GM21423 (cell line): Measurements from ENCODE around the gene RIN3.

Source experiments
- ATAC-seq: cut with Tn5 transposase; IDR thresholded peaks from one replicate; pipeline ENCODE4 v1.9.1; 2021; ENCODE audit warnings: mild to moderate bottlenecking, moderate library complexity; ENCODE audit not compliant: unreplicated experiment

Gene RIN3

DNA sequence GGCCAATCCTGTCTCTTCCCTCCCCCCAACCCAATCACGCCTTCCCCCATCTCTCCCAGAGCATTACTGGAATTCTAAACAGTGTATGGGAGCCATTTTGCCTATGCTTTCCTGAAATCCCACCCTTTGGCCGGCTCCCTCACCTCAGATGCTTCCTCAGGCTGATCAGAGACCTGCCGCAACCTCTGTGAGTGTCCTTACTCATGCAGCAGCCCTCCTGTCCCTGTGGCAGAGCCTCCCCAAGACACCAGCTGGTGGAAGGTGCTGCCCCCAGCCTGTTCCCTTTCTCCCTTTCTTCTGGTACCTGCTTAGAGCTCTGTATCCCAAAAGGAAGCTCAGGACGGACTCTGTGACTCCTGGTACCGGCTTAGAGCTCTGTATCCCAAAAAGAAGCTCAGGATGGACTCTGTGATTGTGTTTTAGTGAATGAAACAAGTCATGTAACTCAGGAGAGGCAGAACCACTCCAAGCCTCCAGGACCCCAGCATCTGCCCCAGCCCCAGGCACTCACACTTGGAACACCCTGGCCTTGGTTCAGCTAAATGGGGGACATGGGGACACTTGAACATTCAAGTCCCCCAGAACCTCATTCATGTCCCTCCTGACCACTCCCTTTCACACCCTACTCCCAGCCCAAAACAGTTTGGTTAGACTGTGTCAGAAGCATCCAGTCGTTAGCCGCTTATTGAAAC lies 29.3 kb upstream of the RIN3 start:
- no peak for ATAC-seq

DNA sequence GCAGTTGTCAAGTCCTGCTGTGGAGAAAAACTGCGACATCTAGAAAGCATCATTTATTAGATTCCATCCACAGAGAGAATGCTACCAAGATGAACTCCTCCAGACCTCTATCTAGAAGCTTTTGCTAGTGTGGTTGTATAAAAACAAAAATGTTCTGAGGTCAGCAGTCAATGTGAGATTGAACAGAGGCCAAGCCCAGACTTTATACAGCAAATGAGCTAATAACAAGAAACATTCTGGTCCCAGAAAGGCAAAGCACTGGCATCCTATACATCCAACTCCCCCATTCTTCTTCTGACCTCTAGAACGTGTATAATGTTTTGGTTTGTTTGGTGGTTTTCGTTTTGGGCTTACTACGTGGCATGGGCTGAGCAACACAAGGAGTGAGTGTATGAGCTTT lies 26.7 kb upstream of the RIN3 start:
- no peak for ATAC-seq

DNA sequence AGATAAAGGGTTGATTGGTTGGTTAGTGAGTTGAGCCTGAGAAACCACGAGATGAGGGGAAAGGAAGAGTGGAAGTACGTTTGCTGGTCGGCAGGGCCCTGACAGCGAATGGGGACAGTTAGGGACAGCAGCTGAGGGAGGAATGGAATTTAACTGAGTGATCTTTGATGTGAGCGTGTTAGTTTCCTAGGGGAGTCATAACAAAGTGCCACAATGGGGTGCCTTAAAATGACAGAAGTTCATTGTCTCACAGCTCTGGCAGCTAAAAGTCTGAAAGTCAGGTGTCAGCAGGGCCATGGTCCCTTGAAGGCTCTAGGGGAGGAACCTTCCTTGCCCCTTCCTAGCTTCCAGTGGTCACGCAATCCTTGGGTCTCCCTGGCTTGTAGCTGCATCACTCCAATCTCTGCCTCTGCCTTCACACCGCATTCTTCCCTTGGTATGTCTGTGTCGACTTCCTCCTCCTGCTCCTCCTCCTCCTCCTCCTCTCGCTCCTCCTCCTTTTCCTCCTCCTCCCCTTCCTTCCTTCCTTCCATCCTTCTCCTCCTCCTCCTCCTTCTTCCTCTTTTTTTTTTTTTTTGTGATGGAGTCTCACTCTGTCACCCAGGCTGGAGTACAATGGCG lies 26.0 kb upstream of the RIN3 start:
- no peak for ATAC-seq

DNA sequence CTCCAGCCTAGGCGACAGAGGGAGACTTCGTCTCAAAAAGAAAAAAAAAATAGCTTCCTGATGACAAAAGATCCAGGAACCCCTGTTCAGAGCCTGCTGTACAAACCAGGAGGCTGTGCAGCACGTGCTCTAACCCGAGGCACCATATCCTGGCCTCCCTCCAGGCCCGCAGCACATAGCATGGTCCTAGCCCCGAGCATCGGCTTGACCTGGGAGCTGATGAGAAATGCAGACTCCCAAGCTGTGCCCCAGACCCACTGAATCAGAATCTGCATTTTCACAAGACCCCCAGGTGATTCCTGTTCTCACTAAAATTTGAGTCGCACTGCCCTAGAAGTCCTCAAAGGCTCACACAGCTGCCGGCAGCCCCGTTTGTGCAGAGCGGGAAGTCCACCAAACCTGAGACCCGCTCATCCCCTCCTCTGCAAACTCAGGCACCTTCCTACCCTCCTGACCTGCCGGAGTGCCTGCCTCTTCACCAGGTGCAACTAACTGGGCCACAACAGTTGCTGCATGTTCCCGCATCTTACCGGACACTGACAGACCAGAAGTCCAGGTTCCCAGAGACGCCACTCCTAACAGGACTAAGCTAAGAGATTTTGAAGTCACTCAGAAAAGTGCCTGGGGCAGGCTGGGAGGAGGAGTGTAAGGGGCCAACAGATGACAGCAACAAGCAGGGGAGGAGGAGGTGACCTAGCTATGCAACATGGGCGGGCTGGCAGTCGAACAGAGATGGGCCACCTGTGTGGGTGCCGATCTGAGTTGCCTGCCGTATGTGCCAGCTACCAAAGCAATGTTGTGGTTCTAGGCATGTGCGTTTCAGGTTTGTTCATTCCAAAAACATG lies 24.0 kb upstream of the RIN3 start:
- ATAC-seq, result no peak

DNA sequence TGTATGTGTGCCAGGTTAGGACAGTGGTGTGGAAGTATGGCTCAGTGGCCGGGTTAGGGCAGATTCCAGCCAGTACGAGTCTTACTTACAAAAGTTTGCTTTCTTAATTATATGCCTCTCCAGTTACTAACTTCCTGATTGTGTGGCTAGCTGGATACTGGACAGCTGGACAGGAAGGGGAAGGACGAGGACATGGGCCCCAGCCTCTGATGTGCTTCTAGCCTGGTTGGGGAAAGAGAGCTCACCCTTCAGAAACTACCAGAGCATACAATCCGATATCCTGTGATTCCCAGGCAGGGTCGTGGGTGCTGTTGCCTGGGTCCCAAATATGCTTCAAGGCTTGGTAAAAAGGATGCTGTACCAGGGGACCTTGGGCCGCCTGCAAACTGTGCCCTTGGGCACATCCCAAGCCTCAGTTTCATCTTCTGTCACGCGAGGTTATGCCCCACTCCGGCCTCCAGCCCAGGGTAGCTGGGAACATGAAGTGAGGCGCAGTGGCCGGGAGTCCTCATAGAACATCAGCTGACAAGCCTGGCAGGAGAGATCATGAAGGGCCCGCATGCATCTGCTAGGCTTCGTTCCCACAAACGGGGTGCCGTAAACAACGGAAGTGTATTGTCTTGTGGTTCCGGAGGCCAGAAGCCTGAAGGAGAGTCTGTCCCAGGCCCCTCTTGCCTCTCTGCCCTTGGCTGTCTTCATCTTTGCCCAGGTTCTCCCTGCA lies 23.2 kb upstream of the RIN3 start:
- ATAC-seq, result no peak

DNA sequence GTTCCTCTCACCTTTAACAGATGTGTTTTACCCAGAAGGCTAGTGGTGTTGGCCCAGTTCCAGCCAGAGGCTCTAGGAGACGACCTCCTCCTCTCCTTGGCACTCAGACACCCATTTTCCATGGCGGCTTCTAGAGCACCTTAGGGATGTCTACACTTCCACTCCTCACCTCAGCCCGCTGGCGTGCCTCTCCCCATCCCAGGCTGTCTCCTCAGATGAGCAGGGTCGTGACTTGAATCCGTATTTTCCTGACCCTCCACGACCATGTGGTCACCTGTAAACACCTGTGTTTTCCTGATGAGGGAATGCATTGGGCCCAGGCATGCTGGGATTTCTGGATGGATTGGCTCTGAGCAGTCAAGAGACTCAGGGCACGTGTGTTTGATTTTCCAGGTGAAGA lies 21.8 kb upstream of the RIN3 start:
- ATAC-seq, result no peak

DNA sequence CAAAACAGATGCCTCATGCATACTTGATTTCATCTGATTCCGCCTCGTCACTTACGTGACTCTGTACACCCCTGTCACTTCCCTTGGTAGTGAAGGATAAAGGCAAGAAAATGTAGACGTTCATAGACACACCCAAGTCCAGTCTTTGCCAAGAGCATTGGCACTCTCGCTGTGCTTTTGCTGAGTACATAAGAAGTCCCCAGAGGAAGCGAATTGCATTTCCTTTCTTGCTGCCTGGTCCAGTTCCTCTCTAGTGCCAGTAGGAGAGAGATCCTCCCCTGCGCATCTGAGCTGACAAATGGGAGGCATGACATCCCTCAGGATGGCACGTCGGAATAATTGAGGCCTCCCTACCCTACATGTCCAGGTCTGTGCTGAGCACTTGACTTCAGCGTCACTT lies 21.3 kb upstream of the RIN3 start:
- no peak for ATAC-seq

DNA sequence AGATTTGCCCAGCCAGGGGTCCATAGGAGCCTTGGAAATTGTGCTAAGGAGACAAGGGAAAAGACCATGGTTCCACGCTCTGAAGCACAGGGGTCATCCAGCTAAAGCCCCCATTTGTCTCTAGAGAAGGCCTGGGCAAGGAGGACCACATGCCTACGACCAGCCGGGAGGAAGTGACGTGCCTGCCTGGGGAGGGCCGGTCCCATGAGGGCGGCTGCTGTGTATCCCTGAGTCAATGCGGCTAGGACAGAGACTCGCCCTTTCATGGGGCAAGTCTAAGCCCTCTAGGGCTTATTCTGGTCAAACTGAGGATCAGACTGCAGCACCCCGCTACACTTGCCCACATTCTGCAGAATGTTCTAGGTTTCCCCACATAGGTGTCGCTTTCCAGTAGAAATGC lies 20.6 kb upstream of the RIN3 start:
- no peak for ATAC-seq

DNA sequence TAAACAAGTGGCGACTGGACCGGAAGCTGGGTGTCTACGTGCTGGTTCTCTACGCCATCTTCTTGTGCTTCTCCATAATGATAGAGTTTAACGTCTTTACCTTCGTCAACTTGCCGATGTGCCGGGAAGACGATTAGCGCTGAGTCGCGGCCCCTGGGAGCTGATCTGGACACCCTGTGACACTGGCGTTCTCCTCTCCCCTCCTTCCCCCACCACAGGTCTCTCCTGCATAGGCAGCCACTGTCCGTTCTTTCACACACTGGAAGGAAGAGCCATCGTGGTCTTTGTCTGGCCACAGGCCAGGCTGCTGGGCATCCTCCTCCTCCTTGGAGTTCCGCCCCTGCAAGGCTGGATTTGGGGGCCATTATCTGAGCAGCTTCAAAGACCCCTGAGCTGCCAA lies 20.1 kb upstream of the RIN3 start:
- ATAC-seq, result no peak

DNA sequence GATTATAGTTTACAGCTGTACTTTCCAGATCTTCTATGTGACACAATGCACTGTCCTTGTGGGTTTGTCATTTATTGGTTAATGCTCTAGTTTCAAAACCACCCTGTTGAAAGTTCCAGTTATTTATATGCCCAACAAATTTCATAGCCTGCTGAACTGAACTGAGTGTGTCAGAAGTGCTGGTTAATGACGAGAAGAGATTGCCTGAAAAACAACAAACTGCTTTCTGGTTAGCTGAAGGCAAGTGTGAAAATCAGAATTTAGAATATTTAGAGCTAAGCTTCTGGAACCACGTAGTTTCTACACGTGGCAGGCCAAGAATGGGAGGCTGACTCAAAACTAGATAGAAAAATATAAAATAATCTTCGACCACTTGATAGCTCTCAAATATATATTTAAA lies 19.1 kb upstream of the RIN3 start:
- ATAC-seq, result no peak

DNA sequence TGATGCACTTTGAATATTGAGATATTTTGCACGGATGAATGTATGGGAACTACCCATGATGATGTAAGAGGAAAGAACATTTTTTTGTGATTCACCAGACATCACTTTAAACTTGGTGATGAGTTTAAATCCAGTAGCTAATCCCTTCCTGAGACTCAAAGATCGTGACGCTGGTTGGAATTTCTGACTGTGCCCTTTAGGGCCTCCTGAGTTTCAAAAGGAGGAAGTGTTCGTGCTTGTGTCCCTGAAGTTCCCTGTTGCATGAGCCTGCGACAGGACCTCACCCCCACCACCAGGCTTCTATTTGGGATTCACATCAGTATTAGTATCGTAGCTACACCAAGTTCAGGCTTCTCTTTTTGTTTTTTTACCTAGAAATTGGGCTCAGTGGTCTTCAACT lies 18.6 kb upstream of the RIN3 start:
- no peak for ATAC-seq

DNA sequence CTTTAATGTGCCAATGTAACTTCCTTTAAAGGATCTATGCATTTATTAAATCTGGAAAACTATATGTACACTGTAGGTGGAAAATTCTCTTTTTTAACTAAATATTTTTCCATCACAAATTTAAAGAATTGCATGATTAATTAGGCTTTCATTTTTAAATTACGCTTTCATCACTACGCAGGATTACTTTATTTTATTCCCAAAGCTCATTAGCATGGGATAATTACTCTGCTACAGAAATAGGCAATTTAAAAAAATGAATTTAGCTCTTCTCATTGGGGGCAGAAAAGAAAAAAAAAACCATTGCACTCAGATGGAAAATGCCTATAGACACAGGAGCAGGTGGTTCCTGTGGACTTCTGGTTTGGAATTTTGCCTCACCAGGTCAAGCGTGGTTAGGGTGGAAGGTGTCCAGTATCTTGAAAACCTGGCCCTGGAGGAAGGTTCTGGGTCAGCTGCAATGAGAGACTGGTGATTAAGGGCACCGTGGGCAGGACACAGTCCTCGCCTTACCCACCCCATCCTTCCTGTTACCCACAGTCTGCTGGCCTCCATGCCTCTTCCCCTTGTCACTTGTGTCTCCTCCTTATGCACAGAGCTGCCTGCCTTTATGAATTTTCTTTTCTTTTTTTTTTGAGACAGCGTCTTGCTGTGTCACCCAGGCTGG lies 17.3 kb upstream of the RIN3 start:
- ATAC-seq, result no peak

DNA sequence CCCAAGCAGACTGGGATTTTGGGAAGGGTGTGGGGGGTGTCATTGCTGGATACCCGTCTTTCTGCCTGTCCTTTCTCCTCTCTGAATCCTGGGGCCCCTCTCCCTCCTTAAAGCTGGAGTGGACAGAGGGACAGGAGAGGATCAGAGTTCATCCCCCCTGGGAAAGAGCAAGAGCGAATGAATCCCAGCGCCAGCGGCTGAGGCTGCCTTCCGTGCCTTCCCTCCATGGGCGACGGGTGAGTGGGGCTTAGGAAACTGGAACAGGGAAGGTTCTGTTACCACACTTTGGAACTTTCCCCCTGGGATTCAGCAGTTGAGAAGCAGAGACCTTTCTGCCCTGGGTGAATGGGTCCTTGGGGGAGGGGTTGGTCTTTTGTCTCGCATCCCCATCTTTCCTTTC lies 16.2 kb upstream of the RIN3 start:
- ATAC-seq, result no peak

DNA sequence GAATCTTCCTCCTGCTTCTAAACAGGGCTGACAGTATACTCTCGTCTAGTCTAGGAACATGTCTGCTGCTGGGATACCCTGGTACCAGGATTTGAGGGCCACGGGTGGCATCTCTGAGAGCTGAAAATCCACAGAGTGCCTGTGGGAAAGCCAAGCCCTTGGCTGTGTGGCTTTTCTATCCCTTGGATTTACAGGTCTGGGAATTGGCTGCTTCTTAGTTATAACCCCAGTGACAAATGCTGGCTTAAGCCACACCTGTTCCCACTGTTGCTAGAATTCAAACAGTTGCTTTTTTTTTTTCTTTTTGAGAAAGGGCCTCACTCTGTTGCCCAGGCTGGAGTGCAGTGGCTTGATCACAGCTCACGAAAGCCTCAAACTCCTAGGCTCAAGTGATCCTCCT lies 14.3 kb upstream of the RIN3 start:
- ATAC-seq, result no peak

DNA sequence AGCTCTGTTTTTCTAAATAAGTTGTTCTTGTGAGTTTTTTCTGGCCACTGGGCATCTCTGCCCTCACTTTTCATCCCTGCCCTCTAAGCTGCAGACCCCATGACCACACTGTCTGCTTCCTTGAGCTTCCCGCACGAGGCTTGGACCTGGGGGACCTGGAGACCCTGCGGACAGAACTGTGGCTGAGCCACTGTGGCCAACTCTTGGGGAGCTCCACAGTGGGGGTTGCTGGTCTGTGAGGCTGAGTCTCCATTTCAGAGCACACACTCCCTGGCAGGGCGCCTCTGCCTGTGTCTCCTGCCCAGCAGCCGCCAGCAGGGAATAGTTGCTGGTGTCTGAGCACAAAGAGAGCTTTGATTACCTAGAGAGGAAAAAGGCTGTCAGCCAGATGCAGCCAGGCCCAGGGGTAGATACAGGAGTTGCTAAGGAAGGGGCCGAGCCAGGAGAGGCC lies 13.1 kb upstream of the RIN3 start:
- no peak for ATAC-seq

DNA sequence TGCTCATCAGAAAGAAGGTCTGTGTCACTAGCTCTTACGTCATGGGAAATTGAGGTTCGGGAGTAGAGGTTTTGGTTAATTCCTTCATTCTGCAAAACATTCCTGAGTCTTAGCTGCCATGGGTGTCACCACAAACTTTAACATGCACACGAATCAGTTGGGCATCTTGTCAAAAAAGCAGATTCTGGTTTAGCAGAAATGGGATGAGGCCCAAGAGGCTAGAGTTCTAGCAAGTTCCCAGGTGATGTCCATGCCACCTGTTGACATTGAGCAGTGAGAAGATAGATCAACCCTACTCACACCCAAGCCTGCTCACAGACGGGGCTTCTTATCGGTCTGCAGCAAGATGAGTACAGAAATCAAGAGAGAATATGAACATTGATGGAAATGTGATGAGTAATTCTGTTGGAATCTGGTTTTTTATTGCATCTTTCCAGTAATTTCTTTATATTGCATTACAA lies 11.7 kb upstream of the RIN3 start:
- no peak for ATAC-seq

DNA sequence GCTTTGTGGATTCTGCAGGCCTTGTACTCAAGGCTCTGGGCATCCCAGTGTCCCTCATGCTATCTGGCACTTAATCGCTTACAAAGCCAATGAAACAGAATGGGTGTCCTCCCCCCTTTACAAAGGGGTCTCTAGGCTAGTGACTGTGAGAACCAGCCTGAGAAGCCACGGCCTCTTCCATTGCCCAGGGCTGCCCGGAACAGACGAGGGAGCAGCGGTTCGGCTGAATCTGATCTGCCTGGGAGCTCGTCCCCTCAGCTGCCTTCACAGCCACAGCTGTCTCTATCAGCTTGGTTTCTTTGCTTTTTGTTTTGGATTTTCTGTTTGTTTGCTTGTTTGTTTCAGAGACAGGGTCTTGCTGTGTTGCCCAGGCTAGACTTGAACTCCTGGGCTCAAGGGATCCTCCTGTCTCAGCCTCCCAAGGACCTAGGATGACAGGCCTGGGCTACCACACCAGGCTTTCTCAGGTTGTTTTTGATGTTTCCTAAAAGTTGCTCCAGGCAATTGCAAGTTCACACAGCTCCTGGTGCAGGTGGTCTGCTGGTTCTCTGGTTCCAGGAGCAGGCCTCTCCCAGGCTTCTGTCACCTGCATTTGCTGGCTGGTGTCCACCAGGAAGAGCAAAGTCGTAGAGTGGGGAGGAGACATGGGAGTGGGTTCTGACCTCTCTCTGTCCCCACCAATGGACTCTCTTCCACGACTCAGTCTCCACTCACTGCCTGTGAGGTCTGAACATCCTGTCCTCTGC lies 10.9 kb upstream of the RIN3 start:
- no peak for ATAC-seq

DNA sequence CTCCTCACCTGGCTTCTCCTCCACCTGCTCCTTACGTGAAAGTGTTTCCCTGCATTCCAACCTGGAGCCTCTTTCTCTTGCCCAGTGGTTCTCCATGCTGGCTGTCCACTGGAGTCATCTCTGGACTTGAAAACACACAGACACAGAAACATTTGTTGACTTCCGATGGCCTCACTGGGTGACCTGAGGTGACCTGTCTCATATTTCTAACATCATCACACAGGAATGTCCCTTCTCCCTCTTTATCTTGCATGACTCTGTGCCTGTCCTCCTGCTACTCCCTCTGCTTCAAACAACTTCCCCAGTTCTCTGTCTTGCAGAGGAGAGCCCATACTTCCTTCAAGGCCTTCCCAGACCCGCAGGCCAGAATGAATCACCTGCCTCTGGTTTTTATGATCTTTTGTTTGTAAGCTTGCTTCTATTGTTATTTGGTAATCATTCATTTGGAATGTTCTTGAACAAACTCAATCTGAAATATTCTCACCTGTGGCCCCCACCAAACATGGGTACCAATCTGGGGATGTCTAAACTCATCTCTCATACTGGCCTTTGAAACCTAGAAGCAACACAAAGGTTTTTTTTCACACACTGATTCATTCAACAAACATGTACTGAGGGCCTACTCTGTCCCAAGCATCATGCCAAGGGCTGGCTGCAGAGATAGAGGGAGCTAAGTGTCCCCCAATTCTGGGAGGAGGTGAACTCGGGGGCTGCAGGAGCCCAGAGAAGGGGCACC lies 9.7 kb upstream of the RIN3 start:
- no peak for ATAC-seq

DNA sequence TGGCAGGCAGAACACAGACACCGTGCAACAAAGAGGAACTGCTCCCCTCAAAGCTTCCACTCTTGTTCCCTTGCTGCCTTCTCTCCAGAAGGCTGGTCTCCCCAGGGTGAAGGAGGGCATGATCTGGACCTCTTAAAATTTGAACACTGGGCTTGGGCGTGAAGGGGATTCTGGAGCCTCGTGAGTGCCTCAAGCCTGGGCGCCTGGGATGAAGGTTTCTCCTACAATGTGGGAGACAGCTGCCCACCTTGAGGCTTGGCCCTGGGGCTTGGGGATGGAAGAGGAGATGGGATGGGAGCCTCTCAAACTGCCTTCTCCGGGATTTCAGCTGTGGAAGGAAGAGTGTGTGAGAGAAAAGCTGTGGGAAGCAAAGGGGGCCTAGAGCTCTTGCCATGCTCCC lies 7.8 kb upstream of the RIN3 start:
- ATAC-seq, result no peak
